Measurements from ENCODE around the gene VIPR2. TPM values are rescaled to one million over a fixed set of nuclear protein-coding genes. Genes with fewer than 3 reads are reported as not detected.

The VIPR2 gene
- total and polyA plus RNA-seq, 2 of the 13 experiments (the other 11 are each of a cell fraction or from before 2014, with no cell fraction given): not detected

DNA sequence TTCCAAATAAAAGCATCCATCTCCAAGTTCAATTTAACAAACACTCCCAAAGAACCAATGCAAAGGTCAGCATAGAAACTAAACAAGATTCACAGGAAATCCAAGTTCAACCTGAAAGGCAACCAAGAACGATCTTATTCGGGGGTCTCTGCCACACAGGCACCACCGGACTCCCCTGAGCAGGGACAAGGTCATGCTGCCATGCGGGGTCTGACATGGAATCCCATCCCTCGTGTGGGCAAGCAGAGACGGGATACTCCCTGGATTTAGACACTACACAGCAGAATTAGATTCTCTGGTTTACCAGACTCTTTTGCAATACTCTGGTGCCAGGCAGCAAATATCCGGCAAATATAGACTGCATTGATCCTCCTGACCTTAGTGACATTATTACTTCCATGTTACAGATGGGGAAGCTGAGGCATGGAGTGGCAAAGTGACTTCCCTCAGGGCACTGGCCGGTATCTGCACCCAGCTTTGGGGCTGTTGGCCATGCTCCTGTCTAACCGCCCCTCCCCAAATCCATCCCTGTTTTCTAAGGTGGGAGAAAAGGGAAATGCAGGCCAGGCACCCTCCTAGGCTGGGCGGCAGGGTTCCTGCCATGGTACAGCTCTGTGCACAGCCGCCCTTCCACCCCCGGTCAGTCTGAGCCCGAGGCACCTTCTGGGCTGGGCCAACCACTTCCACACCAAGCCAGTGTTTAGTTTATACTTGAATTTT is 111.8 kb downstream of the VIPR2 start:
- H3K36me3 ChIP-seq (replicated peaks in 1 of 2; ENCODE audit: control insufficient read depth in 1 of 2, insufficient read depth in 2 of 2, low read length in 2 of 2): no peaks in the 10 kb centered on the region
- no peak for ATAC-seq
- H3K9me3 ChIP-seq (ENCODE audit: low read length): no peaks in the 10 kb centered on the region
- intact Hi-C loops (cut with micrococcal nuclease; ENCODE audit: unreplicated experiment) (no loop called here), in situ Hi-C loops (cut with HindIII; ENCODE audit: extremely low pct_ligation_motif_present, low pct_unique_long_range_greater_than_20kb) (no loop called here)
- H4K20me1 ChIP-seq (ENCODE audit: insufficient read depth, low read length): no peaks in the 10 kb centered on the region
- H3K79me2 ChIP-seq (ENCODE audit: insufficient read depth, low read length): no peaks in the 10 kb centered on the region
- no peak overlapping the region for H3K4me2 ChIP-seq (ENCODE audit: low read depth, low read length)
- TF ChIP-seq ZNF367 (CRISPR knock-in tag; IDR thresholded peaks at IDR 0.05; ENCODE audit: borderline replicate concordance) (no peak), ATRX (CRISPR knock-in tag; IDR thresholded peaks at IDR 0.05; ENCODE audit: borderline replicate concordance) (no peak), ZNF296 (CRISPR knock-in tag; conservative IDR thresholded peaks at IDR 0.05) (no peak), ZNF737 (CRISPR knock-in tag; IDR thresholded peaks at IDR 0.05; ENCODE audit: borderline replicate concordance) (no peak), HMG20B (CRISPR knock-in tag; conservative IDR thresholded peaks at IDR 0.05) (no peak)
- BruUV-seq (replicated peaks): no TSS peak
- H3K4me1 ChIP-seq (ENCODE audit: insufficient read depth, low read length): no peaks in the 10 kb centered on the region; the same call in 1 of the 2 replicates
- no peak for FAIRE-seq
- H3K27me3 ChIP-seq (ENCODE audit: control insufficient read depth in 1 of 2, insufficient read depth in 2 of 2, low read length in 2 of 2): peaks cover 4 to 73% of the 10 kb centered on the region in 2 experiments; a peak in 3 of 5 replicates
- ChIA-PET CTCF (ENCODE audit: low intra/inter-chr PET ratio, low total read pairs) (no interaction called here), POLR2A (no interaction called here)
- no peak for DNase-seq (ENCODE audit: low spot score)
- no peak overlapping the region for H3K9ac ChIP-seq (ENCODE audit: insufficient read depth, low read depth, low read length)
- no peak overlapping the region for H3K4me3 ChIP-seq (replicated peaks in 1 of 3; ENCODE audit: insufficient read depth in 1 of 3, low read depth in 2 of 3, low read length in 3 of 3)
- H2AFZ ChIP-seq (ENCODE audit: low read length): no peak overlapping the region
- no peak overlapping the region for H3K27ac ChIP-seq (ENCODE audit: extremely low read length, insufficient read depth, low read length)
- 43% methylated on average over 10 of the region's 13 CpGs for whole genome bisulfite sequencing (ENCODE audit: low lambda C conversion rate)

DNA sequence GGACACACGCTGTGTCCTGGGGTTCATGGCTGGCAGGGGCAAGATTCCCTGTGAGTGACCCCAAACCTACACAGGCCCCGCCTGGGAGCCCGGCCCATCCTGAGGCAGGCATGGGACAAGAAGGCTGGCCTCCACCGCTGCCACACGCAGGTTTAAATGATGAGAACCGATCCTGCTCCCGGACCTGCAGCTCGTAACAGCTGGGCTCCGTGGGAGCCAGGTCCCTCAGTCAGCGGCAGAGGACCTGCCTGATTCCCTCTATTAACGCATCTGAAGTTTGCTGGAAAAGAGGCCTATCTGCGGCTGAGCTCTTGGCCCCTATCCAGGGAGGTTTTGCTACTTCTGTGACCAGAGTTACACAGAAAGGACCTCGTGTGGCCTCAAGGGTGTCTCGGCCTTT is 112.3 kb downstream of the VIPR2 start:
- ChIA-PET POLR2A (no interaction called here), CTCF (ENCODE audit: low intra/inter-chr PET ratio, low total read pairs) (no interaction called here)
- Histone ChIP-seq H3K79me2 (ENCODE audit: insufficient read depth, low read length) (no peaks in the 10 kb centered on the region), H3K4me3 (replicated peaks in 1 of 3; ENCODE audit: insufficient read depth in 1 of 3, low read depth in 2 of 3, low read length in 3 of 3) (no peak overlapping the region), H3K4me1 (ENCODE audit: insufficient read depth, low read length) (no peaks in the 10 kb centered on the region; the same call in 1 of the 2 replicates), H3K9ac (ENCODE audit: insufficient read depth, low read depth, low read length) (no peak overlapping the region), H3K27me3 (ENCODE audit: control insufficient read depth in 1 of 2, insufficient read depth in 2 of 2, low read length in 2 of 2) (peaks cover 4 to 74% of the 10 kb centered on the region in 2 experiments; a peak in 3 of 5 replicates), H3K27ac (ENCODE audit: extremely low read length, insufficient read depth, low read length) (no peak overlapping the region), H3K36me3 (replicated peaks in 1 of 2; ENCODE audit: control insufficient read depth in 1 of 2, insufficient read depth in 2 of 2, low read length in 2 of 2) (no peaks in the 10 kb centered on the region), H3K9me3 (ENCODE audit: low read length) (no peaks in the 10 kb centered on the region), H2AFZ (ENCODE audit: low read length) (no peak overlapping the region), H4K20me1 (ENCODE audit: insufficient read depth, low read length) (no peaks in the 10 kb centered on the region), H3K4me2 (ENCODE audit: low read depth, low read length) (no peak overlapping the region)
- intact Hi-C loops (cut with micrococcal nuclease; ENCODE audit: unreplicated experiment): no loop called here
- FAIRE-seq (no peak), ATAC-seq (no peak), DNase-seq (ENCODE audit: low spot score) (no peak)
- TF ChIP-seq BHLHE40 (IDR thresholded peaks at IDR 0.05; ENCODE audit: low read length): no peak
- TF ChIP-seq FLYWCH1 (CRISPR knock-in tag; IDR thresholded peaks at IDR 0.05): no peak
- TF ChIP-seq NFYB (CRISPR knock-in tag; IDR thresholded peaks at IDR 0.05): no peak
- no peak for TF ChIP-seq ZBTB38 (CRISPR knock-in tag; IDR thresholded peaks at IDR 0.05)
- TF ChIP-seq FOXC1 (CRISPR knock-in tag; IDR thresholded peaks at IDR 0.05; ENCODE audit: borderline replicate concordance): no peak
- no peak for TF ChIP-seq NFIC (IDR thresholded peaks at IDR 0.05; ENCODE audit: low read length)
- TF ChIP-seq, protein P1, sequence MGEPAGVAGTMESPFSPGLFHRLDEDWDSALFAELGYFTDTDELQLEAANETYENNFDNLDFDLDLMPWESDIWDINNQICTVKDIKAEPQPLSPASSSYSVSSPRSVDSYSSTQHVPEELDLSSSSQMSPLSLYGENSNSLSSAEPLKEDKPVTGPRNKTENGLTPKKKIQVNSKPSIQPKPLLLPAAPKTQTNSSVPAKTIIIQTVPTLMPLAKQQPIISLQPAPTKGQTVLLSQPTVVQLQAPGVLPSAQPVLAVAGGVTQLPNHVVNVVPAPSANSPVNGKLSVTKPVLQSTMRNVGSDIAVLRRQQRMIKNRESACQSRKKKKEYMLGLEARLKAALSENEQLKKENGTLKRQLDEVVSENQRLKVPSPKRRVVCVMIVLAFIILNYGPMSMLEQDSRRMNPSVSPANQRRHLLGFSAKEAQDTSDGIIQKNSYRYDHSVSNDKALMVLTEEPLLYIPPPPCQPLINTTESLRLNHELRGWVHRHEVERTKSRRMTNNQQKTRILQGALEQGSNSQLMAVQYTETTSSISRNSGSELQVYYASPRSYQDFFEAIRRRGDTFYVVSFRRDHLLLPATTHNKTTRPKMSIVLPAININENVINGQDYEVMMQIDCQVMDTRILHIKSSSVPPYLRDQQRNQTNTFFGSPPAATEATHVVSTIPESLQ (CRISPR knock-in tag; conservative IDR thresholded peaks at IDR 0.05): no peak
- no peak for TF ChIP-seq ZNF263 (CRISPR knock-in tag; IDR thresholded peaks at IDR 0.05)
- no peak for TF ChIP-seq POLR2AphosphoS5 (IDR thresholded peaks at IDR 0.05; ENCODE audit: low read depth, low read length)
- TF ChIP-seq, protein P2, sequence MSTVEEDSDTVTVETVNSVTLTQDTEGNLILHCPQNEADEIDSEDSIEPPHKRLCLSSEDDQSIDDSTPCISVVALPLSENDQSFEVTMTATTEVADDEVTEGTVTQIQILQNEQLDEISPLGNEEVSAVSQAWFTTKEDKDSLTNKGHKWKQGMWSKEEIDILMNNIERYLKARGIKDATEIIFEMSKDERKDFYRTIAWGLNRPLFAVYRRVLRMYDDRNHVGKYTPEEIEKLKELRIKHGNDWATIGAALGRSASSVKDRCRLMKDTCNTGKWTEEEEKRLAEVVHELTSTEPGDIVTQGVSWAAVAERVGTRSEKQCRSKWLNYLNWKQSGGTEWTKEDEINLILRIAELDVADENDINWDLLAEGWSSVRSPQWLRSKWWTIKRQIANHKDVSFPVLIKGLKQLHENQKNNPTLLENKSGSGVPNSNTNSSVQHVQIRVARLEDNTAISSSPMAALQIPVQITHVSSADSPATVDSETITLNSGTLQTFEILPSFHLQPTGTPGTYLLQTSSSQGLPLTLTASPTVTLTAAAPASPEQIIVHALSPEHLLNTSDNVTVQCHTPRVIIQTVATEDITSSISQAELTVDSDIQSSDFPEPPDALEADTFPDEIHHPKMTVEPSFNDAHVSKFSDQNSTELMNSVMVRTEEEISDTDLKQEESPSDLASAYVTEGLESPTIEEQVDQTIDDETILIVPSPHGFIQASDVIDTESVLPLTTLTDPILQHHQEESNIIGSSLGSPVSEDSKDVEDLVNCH (CRISPR knock-in tag; IDR thresholded peaks at IDR 0.05): no peak
- TF ChIP-seq ZNF558 (CRISPR knock-in tag; IDR thresholded peaks at IDR 0.05; ENCODE audit: borderline replicate concordance): no peak
- WGBS (ENCODE audit: low lambda C conversion rate): 51% methylated on average over 5 of the region's 14 CpGs
- BruUV-seq (replicated peaks): no TSS peak
- in situ Hi-C loops (cut with HindIII; ENCODE audit: extremely low pct_ligation_motif_present, low pct_unique_long_range_greater_than_20kb): no loop called here
